Activated CD4-positive, alpha-beta T cell treated with anti-CD3 and anti-CD28 coated beads for 24 hours (primary cell): ENCODE data around the gene LLCFC1.

Source experiments
- DNase-seq, 2 donors: peaks; one replicate each; pipeline ENCODE4 v3.0.0-alpha.2; 2020; ENCODE audit warnings: low read depth in 2 of 2

Gene LLCFC1

DNA sequence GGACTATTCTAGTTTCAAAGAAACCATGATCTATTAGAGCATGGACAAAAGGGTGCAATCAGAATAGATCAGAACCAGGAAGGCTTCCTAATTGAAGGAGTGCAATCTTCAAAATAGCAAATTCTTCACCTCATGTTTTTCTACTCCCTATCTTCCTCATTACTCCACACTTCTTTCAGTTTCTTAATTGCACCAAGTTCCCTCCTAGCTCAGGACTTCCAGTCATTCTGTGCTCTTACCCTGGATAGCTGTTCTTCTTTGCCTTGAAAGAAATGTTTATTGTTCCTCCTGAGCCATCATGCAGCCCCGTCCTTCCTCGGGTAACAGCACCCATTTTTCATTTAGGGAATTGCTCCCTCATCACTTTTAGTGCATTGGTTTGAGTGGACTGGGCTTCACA is 28.8 kb upstream of the LLCFC1 start:
- no peak for DNase-seq

DNA sequence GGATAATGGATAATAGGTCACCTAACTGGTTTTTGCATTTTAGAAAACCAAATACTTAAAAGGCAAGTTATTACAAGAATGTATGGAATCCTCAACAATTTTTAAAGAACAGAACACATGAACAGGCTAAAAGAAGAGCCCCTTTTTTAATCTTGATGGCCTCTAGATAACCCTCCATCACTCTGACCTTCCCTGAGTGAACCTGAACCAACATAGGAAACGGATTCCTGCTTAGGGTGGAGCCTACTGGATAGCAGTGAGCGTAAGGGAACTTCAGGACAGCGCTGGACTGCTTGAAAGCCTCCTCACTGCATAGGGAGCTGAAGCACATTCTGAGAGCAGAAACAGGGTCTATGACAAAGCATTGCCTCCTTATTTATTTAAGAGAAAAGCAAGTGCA is 26.2 kb upstream of the LLCFC1 start:
- DNase-seq, result no peak

DNA sequence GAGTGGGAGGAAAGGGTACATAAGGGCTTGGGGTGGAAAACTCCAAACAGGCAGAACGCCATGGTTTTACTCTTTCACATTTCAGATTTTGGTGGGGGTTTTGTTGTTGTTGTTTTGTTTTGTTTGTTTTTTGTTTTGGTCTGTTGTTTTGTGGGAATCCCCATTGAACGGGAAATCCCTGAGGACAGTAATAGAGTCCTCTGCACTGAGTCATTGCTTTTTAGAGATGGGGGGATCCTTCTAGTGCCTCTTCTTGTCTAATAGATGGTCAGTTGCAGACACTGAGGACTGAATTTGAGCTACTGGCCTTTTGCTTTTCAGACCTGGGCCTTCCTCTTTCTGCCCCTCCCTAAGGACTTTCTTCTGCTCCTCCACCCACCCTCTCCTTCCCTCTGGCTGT is 25.7 kb upstream of the LLCFC1 start:
- no peak for DNase-seq

GRCh38 chr7:142914121-142914520 is 25.2 kb upstream of the LLCFC1 start:
- no peak for DNase-seq

GRCh38 chr7:142915315-142915714 is 24.0 kb upstream of the LLCFC1 start:
- no peak for DNase-seq

DNA sequence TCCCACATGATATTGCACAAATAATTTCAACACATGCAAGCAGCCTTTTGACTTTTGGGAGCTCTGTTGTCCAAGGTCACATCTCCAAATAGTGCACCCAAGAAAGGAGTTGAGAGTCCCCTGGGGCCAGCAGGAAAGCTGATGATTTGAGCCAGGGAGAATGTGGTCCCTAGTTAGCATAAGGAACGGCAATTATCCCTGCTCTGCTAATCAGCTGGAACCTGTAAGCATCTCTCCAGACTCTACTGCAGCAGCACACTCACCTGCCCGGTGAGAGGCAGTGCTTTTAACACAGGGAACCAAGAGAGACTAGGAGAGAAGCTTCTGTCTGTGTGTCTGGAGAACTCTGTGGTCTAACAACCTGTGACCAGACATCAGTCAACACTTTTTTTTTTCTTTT is 22.8 kb upstream of the LLCFC1 start:
- no peak for DNase-seq

GRCh38 chr7:142917447-142917846 is 21.8 kb upstream of the LLCFC1 start:
- no peak for DNase-seq

DNA sequence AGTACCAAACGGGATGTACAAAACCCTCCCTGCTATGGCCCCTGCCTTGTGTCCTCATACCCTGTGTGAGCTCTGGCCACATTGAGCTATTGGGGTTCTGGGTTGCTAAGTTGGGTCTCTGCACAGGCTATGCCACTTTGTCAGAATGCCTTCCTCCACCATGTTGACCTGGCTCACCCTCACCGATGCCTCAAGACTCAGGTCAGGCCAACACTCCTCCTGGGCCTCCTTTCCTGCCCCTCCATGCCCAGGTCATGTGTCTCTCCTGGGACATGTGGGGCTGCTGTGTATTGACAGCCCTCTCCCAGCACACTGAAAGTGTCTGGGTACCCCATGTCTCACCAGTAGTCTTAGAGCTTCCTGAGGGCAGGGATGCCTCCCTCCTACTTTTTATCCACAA is 20.4 kb upstream of the LLCFC1 start:
- no peak for DNase-seq

DNA sequence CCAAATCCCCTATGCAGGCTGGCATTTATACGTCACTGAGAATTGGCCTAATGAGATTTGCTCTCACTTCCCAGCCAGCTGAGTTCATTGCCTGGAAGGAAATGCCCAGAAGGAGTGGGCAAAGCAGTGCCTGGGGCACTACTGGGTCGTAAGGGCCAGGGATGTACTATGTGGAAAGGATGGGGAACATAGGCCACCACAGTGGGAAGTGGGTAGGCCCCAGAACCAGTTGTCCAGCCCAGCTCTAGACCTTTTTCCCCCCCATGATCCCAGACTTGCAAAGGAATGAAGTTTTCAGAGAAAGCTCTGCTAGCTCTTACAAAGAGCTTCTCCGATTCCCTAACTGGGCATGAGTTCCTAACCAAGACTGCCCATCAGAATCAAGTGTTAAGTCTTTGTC is 19.6 kb upstream of the LLCFC1 start:
- no peak for DNase-seq

DNA sequence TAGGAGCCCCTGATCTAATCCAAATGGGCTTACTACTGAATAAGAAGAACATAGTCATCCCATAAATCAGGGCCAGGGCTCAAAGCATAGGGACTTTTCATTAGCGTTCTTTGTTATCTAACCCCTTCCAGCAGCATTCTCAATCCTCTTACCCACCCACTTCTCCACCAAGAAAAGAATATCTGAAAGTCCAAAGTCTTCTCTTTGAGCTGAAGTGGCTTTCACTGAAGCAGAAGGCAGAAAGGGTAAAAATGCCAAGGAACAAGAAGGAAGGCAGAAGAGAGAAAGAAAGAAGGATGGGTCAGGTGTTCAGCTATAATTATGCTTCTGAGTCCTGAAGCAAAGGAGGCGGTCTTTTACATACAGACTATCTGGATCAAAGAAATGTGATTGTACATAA is 15.9 kb upstream of the LLCFC1 start:
- no peak for DNase-seq

DNA sequence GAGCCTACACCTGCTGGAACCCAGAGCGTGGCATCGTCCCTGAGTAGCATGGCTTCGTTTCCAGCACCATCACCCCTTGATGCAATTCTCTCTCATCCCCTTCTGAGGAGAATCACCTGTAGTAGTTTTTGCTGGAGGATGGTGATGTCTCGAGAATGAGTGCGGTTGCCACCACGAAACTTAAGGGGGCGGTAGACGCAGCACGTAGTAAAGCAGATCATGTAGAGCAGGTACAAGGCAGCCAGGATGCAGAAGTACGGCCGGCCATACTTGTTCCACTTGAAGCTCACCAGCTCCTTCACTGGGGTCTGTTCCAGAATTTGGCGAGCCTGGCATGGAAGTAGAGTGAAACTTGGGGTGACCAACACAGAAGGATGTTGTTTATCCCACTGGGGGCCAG is 13.9 kb upstream of the LLCFC1 start:
- DNase-seq, result no peak

DNA sequence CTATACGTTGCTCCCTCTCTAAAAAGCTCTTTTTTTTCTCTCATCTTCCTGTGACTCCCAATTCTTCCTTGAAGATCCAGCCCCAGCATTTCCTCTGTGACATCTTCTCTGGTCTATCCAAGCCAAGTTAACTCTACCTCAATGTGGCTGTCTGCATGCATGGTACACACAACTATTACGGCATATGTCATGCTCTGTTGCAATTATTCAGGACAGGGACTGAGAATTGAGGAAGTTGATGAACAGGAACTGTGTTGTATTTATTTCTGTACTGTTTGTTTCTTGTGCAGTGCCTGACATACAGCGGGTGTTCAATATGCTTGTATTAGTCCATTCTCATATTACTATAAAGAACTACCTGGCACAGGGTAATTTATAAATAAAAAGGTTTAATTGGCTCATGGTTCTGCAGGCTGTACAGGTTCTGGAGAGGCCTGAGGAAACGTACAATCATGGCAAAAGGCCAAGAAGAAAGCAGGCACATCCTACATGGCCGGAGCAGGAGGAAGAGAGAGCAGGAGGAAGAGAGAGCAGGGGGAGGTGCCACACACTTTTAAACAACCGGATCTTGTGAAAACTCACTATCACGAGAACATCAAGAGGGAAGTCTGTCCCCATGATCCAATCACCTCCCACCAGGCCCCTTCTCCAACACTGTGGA is 12.1 kb upstream of the LLCFC1 start:
- DNase-seq, result no peak

DNA sequence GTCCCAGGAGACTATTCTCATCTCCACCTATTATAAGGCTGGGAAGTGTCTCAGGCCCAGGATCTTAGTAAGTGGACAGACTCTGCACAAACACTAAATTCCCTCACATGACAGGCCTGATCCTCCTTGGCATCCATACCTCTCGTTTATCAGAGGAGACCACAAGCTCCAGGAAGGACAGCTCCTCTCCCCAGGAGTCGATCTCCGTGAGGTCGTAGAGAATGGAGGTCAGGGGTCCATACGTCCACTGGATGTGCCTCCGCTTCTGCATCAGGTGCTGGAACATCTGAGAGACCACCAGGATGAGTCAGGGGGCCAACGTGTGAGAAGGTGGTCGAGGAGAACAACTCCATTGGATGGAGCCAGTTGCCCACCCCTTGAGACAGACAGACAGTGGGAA is 11.3 kb upstream of the LLCFC1 start:
- no peak for DNase-seq

DNA sequence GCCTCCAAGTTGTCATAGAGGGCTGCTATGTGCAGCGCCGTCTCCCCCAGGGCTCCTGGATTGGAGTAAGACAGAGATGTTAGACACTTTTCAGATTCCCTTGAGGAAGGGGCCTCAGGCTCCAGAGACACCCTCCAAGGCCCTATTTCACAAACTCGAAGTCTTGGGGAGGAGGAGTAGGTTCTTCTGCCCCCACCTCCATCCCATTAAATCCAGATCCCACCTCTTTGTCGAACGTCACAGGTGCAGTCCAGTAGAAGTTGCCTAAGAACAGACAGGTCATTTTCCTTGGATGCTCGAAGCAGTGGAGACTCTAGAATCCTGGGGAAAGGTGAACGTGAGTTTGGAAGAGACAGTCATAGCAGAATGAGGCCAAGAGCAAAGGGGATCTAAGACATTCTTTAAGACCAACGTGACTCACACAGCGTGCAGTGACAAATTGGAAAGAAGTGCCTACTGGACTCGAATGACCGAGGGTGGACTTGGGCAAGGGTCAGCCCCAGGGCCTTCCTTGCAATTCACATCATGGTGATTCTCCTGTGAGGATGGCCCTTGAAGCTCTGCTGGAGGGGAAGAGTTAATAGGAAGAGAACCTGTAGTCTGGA is 9.1 kb upstream of the LLCFC1 start:
- no peak for DNase-seq

GRCh38 chr7:142932386-142933091 is 6.7 kb upstream of the LLCFC1 start:
- no peak for DNase-seq

DNA sequence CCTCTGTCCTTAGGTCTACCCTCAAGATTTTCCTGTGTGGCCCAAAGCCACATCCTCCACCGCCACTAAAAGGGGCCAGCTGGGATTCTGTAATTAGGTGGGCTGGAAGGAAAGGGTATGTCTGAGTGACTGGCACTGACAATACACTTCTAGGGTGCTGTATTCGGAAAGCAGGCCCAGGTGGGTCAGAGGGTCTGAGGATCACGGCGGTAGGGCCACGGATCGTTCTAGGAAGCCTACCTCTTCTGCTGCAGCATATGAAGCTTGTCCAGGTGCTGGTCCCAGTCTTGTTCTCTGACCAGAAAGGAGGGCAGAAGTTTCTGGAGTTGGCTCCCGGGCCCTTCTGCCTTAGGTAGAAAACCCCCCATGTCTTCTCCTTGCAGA is 6.2 kb upstream of the LLCFC1 start:
- DNase-seq, result no peak

DNA sequence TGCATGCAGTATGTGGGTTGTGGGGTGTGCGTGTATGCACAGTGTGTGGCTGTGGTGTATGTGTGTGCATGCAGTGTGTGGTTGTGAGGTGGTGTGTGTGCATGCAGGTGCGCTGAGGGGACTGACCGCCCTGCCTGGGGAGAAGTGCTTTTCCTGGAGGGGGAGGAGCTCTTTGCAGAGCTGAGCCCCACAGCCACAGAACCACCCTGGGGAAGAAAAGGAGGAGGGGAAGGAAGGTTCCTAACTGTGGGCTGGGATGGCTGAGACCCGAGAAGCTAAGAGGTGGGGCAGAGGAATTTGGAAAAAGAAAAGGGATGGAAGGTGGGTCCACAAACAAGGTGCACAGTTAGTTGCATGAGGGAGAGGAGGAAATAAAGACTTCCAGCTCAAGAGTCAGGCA is 5.7 kb upstream of the LLCFC1 start, which contains the start of gene TRPV5:
Gene TRPV5 (minus strand): TSS at position 123 of the 400 bp plus-strand sequence. CDS start 287 bp downstream, outside the sequence.
- DNase-seq, result no peak

DNA sequence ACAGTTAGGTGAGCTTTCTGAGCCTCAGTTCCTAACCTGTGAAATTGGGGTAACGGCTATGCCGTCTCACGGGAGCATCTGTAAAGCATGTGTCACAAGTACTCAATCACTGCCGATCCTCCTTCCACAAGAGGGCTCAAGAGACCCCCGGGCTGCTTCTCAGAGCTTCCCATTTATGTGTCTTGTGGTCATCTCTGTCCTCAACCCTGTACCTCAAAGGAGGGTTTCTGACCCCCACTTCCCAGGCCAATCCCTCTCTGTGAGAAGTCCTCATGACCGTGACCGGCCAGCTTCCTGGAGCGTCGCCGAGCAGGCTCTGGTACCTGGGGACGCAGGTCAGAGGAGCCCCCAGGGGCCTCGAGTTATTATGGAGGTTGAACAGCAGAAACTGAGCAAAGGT is 5.2 kb upstream of the LLCFC1 start:
- no peak for DNase-seq

- no peak for DNase-seq
Measured at GRCh38 chr7:142935941-142936565, 3.2 kb upstream of the LLCFC1 start.

- no peak for DNase-seq
Measured at GRCh38 chr7:142938611-142939010, 673 bp upstream of the LLCFC1 start.

GRCh38 chr7:142940966-142941535 is 1.8 kb downstream of the LLCFC1 start:
- no peak for DNase-seq

DNA sequence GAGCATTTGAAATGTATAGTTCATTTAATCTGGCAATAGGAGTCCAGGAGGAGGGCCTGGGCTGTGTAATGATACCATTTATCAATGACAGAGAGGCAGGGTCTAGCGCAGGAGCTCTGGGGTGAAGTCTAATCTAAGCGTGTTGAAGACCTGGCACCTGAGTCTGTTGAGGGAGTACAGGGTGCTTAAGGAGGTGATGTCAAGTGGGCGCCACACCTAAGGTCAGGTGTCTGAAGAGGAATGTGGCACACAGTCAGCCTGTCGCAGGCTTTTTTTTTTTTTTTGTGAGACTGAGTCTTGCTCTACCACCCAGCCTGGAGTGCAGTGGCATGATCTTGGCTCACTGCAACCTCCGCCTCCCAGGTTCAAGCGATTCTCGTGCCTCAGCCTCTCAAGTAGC is 2.3 kb downstream of the LLCFC1 start:
- DNase-seq, result no peak
